ENCODE data around the gene MC1R.
"Not testable (repeated sequence)": the region's sequence is repeated elsewhere in the genome, so short reads cannot be mapped to it uniquely, and the experiment has no call there.

Gene MC1R

DNA sequence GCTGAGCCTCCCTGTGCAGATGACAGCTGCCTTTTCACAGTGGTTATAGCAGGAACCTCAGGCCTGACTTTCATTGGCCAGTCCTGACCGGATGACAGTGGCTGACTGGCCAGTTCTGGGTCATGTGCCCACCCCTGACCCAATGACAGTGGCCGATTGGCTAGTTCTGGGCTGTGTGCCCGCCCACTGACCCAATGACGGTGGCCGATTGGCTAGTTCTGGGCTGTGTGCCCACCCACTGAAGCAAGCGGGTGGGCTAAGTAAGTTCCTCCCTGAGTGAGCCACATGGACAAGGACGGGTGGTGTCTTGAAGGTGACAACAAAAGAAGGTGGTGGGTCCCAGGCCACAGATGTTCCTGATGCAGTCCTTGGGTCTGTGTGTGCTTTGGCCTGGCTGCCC, 39.4 kb downstream of the MC1R start:
- Histone ChIP-seq H3K27me3 (ENCODE audit: insufficient read depth, low read length) (no peaks in the 10 kb centered on the region), H3K27ac (ENCODE audit: low read length) (no peak overlapping the region), H3K9me3 (ENCODE audit: insufficient read depth, low read depth, low read length) (no peaks in the 10 kb centered on the region), H3K9ac (ENCODE audit: low read depth, low read length) (no peak overlapping the region), H3K36me3 (ENCODE audit: insufficient read depth, low read depth, low read length) (peaks cover 16% of the 10 kb centered on the region), H3K4me1 (ENCODE audit: insufficient read depth, low read length) (peaks cover 5% of the 10 kb centered on the region; the same call in 1 of the 2 replicates), H3K4me3 (ENCODE audit: low read length) (no peak overlapping the region)

DNA sequence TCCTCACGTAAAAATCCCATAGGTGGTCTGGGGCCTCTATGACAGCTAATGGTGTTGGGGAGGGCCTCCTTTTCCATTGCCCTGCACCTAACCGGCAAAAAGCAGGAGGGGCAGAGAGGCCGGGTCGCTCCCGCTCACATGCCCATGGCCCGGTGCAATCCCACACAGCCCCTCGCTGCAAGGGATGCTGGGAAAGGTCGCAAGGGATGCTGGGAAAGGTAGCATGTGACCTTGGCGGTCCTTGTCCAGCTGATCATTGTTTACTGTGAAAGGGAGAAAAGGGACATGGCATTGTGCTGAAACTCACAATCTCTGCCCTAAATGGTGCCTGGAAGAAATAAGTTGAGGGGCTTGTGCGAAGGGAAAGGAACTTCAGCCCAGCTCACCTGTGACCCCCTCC, 39.9 kb downstream of the MC1R start:
- Histone ChIP-seq H3K27ac (ENCODE audit: low read length) (no peak overlapping the region), H3K27me3 (ENCODE audit: insufficient read depth, low read length) (no peaks in the 10 kb centered on the region), H3K4me1 (ENCODE audit: insufficient read depth, low read length) (peaks cover 5% of the 10 kb centered on the region; the same call in 1 of the 2 replicates), H3K9me3 (ENCODE audit: insufficient read depth, low read depth, low read length) (no peaks in the 10 kb centered on the region), H3K4me3 (ENCODE audit: low read length) (no peak overlapping the region), H3K9ac (ENCODE audit: low read depth, low read length) (no peak overlapping the region), H3K36me3 (ENCODE audit: insufficient read depth, low read depth, low read length) (peaks cover 16% of the 10 kb centered on the region)

DNA sequence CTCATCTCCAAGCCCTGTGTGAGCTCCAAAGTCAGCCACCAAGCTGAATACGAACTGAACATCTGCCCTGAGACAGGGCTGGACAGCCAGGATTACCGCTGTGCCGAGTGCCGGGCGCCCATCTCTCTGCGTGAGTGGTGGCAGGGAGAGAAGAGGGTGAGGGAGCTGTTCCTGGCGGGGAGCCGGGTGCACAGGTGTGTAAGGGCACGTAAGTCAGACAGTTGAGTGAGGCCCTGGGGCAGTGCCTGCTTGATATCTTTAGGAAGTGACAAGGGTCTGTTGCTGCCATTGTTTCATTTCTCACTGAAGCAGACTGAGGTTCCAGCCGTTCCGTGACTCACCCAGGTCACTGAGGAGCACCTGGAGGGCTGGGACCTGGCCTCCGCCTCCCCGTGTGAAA, 42.3 kb downstream of the MC1R start:
- H3K9ac ChIP-seq (ENCODE audit: low read depth, low read length), result no peak overlapping the region

DNA sequence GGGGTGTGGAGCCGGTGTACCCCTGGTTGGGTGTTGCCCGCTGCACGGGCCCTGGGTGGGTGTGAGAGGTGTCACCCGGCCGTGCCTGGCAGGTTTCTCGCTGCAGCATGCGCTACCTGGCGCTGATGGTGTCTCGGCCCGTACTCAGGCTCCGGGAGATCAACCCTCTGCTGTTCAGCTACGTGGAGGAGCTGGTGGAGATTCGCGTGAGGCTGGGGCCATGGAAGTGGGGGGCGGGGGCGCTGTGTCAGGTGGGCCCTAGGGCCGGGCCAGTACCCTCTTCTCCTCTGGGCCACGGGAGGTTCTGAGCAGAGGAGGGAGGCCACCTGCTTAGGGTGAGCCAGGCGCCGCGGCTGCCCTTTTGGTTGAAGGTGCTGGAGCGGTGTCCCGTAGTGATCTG, 43.3 kb downstream of the MC1R start:
- Histone ChIP-seq H3K9me3 (ENCODE audit: insufficient read depth, low read depth, low read length) (no peaks in the 10 kb centered on the region), H3K4me1 (ENCODE audit: insufficient read depth, low read length) (no peaks in the 10 kb centered on the region), H3K27ac (ENCODE audit: low read length) (no peak overlapping the region), H3K27me3 (ENCODE audit: insufficient read depth, low read length) (no peaks in the 10 kb centered on the region), H3K9ac (ENCODE audit: low read depth, low read length) (no peak overlapping the region), H3K36me3 (ENCODE audit: insufficient read depth, low read depth, low read length) (peaks cover 12% of the 10 kb centered on the region), H3K4me3 (ENCODE audit: low read length) (no peak overlapping the region)

More for the DNA sequence above, 42.3 kb downstream of the MC1R start:
- H3K36me3 ChIP-seq (ENCODE audit: insufficient read depth, low read depth, low read length), result peaks cover 12% of the 10 kb centered on the region
- no peak overlapping the region for H3K4me3 ChIP-seq (ENCODE audit: low read length)
- H3K9me3 ChIP-seq (ENCODE audit: insufficient read depth, low read depth, low read length), result no peaks in the 10 kb centered on the region
- H3K27me3 ChIP-seq (ENCODE audit: insufficient read depth, low read length), result no peaks in the 10 kb centered on the region
- H3K27ac ChIP-seq (ENCODE audit: low read length), result no peak overlapping the region
- H3K4me1 ChIP-seq (ENCODE audit: insufficient read depth, low read length), result no peaks in the 10 kb centered on the region

DNA sequence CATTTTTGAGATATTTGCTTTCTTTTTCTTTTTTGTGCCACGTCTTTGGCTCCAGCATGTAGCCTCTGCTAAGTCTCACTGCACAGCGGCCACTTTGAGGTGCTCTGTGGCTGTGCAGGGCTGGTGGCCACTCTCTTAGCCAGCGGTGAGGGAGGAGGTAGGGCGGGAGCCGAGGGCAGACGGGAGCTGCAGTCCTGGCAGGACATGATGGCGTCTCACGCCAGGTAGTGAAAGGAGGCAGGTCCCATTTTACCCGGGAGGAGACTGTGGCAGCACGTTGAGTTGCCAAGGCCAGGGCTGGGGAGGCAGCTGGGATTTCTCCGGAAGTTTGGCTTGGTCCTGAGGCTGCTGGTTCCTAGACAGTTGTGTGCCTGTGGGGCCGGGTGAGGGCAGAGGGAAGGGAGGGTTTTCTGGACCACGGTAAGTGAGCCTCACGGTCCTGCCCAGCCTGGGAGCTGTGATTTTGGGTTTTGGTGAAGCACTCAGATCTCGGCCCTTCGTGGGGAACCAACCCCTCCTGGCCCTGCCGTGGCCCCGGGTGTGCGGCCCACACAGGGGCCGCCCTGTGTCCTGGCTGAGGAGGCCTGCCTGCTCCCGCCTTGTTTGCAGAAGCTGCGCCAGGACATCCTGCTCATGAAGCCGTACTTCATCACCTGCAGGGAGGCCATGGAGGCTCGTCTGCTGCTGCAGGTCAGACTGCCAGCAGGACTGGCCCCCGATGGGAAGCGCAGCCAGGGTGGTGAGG, 44.3 kb downstream of the MC1R start:
- H3K4me3 ChIP-seq (ENCODE audit: low read length), result no peak overlapping the region
- H3K36me3 ChIP-seq (ENCODE audit: insufficient read depth, low read depth, low read length), result peaks cover 10% of the 10 kb centered on the region; the same call in 1 of the 2 replicates
- H3K9ac ChIP-seq (ENCODE audit: low read depth, low read length), result no peak overlapping the region
- no peaks in the 10 kb centered on the region for H3K9me3 ChIP-seq (ENCODE audit: insufficient read depth, low read depth, low read length)
- H3K4me1 ChIP-seq (ENCODE audit: insufficient read depth, low read length), result no peaks in the 10 kb centered on the region
- no peak overlapping the region for H3K27ac ChIP-seq (ENCODE audit: low read length)
- no peaks in the 10 kb centered on the region for H3K27me3 ChIP-seq (ENCODE audit: insufficient read depth, low read length)

DNA sequence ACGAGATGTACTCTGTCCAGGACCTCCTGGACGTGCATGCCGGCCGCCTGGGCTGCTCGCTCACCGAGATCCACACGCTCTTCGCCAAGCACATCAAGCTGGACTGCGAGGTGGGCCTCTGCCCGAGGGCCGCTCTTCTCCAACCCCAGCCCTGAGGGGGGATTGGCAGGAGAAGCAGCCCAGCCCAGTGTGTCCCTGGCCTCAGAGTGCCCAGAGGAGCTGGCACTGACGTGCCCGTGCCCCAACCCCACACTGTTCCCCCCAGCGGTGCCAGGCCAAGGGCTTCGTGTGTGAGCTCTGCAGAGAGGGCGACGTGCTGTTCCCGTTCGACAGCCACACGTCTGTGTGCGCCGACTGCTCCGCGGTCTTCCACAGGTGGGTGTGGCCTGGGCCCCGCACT, 45.5 kb downstream of the MC1R start:
- peaks cover under 1% of the 10 kb centered on the region; the same call in 1 of the 2 replicates for H3K36me3 ChIP-seq (ENCODE audit: insufficient read depth, low read depth, low read length)
- H3K9ac ChIP-seq (ENCODE audit: low read depth, low read length), result no peak overlapping the region
- no peak overlapping the region for H3K27ac ChIP-seq (ENCODE audit: low read length)
- no peaks in the 10 kb centered on the region for H3K27me3 ChIP-seq (ENCODE audit: insufficient read depth, low read length)
- no peak overlapping the region for H3K4me3 ChIP-seq (ENCODE audit: low read length)
- no peaks in the 10 kb centered on the region for H3K4me1 ChIP-seq (ENCODE audit: insufficient read depth, low read length)
- H3K9me3 ChIP-seq (ENCODE audit: insufficient read depth, low read depth, low read length), result no peaks in the 10 kb centered on the region

DNA sequence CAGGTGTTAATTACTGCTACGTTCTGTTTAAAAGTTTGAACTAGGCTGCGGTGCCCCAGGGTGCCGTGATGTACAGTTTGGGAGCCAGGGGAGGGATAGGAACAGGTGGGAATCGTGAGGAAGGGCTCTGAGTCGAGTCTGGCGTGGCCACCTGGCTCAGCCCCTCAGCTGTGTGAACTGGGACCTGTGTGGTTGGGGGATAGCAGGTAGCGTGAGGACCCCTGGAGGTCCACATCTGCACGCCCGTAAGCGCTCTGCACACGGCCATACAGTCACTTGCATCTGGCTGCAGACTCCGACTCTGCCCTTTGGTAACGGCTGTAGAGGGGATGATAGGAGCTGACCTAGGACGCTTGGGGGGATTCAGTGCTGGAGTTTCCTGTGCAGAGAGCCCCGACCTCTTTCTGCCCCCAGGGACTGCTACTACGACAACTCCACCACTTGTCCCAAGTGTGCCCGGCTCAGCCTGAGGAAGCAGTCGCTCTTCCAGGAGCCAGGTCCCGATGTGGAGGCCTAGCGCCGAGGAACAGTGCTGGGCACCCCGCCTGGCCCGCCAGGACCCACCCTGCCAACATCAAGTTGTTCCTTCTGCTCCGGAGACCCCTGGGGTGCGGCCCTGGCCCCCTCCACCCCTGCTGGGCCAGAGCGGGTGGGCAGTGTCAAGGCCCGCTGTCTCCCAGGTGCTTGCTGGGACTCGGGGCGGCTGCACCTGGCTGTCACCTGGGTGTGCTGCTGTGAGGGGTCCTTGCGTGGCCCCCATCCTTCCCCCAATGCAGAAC, 47.0 kb downstream of the MC1R start:
- Histone ChIP-seq H3K27me3 (ENCODE audit: insufficient read depth, low read length) (no peaks in the 10 kb centered on the region), H3K4me3 (ENCODE audit: low read length) (no peak overlapping the region), H3K9ac (ENCODE audit: low read depth, low read length) (no peak overlapping the region), H3K9me3 (ENCODE audit: insufficient read depth, low read depth, low read length) (peaks cover 4% of the 10 kb centered on the region; the same call in 1 of the 2 replicates), H3K4me1 (ENCODE audit: insufficient read depth, low read length) (no peaks in the 10 kb centered on the region), H3K27ac (ENCODE audit: low read length) (no peak overlapping the region), H3K36me3 (ENCODE audit: insufficient read depth, low read depth, low read length) (no peaks in the 10 kb centered on the region; the same call in 1 of the 2 replicates)

DNA sequence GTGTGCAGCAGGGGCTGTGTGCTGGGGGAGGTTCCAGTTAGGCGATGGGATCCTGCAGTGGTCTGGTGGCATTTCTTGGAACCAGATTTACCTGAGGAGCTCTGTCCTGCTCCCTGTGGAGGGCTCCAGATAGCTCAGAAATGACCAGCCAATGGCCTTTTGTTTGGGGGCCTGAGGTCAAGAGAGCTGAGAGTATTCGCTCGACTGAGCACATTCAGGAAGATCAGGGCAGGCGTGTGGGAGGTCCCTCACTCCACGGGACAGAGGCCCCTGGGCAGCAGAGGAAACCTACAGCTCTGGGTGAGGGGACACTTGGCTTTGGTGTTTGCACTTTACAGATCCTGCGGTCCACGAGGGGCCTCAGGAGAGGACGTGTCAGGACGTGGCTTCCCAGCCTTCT, 48.1 kb downstream of the MC1R start:
- H3K9ac ChIP-seq (ENCODE audit: low read depth, low read length), result no peak overlapping the region
- H3K27me3 ChIP-seq (ENCODE audit: insufficient read depth, low read length), result peaks cover 8% of the 10 kb centered on the region; the same call in 1 of the 2 replicates
- H3K36me3 ChIP-seq (ENCODE audit: insufficient read depth, low read depth, low read length), result peaks cover 5% of the 10 kb centered on the region; the same call in 1 of the 2 replicates
- no peaks in the 10 kb centered on the region; the same call in 1 of the 2 replicates for H3K4me1 ChIP-seq (ENCODE audit: insufficient read depth, low read length)
- H3K4me3 ChIP-seq (ENCODE audit: low read length), result no peak overlapping the region
- peaks cover 14% of the 10 kb centered on the region for H3K9me3 ChIP-seq (ENCODE audit: insufficient read depth, low read depth, low read length)
- H3K27ac ChIP-seq (ENCODE audit: low read length), result no peak overlapping the region

DNA sequence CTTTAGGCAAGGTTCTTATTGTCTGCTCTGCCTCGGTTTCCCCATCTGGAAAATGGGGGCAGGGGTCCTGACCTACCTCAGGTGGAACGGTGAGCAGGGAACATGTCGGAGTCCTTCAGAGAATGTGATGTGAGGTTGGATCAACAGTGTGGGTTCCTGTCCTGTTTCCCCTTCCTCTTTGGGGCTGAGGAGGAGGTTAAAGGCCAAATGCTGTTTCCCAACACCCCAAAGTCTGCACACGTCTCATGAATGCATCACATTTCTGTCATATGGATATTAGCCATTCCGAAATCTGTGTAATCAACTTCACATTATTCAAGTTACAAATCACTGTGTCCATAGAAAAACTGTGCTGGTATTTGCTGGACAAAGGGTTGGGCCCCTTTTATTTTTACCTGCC, 48.8 kb downstream of the MC1R start:
- not testable (repeated sequence) for H3K9ac ChIP-seq (ENCODE audit: low read depth, low read length); H3K27ac ChIP-seq (ENCODE audit: low read length); H3K4me1 ChIP-seq (ENCODE audit: insufficient read depth, low read length); H3K36me3 ChIP-seq (ENCODE audit: insufficient read depth, low read depth, low read length); H3K4me3 ChIP-seq (ENCODE audit: low read length)
- Histone ChIP-seq H3K27me3 (ENCODE audit: insufficient read depth, low read length) (peaks cover 10% of the 10 kb centered on the region; the same call in 1 of the 2 replicates), H3K9me3 (ENCODE audit: insufficient read depth, low read depth, low read length) (peaks cover 15% of the 10 kb centered on the region)

DNA sequence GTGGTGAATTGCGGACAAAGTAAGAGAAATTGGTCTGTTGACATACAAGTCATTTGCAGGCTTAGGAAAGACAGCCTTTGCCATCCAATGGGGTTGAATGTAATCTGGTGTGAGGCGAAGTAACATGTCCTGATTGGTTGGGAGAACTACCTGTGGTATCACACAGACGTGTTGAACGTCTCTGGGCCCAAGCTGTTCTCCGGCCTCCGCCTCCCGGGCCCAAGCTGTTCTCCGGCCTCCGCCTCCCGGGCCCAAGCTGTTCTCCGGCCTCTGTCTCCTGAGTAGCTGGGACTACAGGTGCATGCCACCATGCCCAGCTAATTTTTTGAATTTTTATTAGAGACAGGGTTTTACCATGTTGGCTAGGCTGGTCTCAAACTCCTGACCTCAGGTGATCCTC, 49.4 kb downstream of the MC1R start:
- not testable (repeated sequence) for H3K4me3 ChIP-seq (ENCODE audit: low read length); H3K9ac ChIP-seq (ENCODE audit: low read depth, low read length); H3K4me1 ChIP-seq (ENCODE audit: insufficient read depth, low read length); H3K36me3 ChIP-seq (ENCODE audit: insufficient read depth, low read depth, low read length); H3K27ac ChIP-seq (ENCODE audit: low read length)
- peaks cover 10% of the 10 kb centered on the region; the same call in 1 of the 2 replicates for H3K27me3 ChIP-seq (ENCODE audit: insufficient read depth, low read length)
- peaks cover 15% of the 10 kb centered on the region for H3K9me3 ChIP-seq (ENCODE audit: insufficient read depth, low read depth, low read length)

DNA sequence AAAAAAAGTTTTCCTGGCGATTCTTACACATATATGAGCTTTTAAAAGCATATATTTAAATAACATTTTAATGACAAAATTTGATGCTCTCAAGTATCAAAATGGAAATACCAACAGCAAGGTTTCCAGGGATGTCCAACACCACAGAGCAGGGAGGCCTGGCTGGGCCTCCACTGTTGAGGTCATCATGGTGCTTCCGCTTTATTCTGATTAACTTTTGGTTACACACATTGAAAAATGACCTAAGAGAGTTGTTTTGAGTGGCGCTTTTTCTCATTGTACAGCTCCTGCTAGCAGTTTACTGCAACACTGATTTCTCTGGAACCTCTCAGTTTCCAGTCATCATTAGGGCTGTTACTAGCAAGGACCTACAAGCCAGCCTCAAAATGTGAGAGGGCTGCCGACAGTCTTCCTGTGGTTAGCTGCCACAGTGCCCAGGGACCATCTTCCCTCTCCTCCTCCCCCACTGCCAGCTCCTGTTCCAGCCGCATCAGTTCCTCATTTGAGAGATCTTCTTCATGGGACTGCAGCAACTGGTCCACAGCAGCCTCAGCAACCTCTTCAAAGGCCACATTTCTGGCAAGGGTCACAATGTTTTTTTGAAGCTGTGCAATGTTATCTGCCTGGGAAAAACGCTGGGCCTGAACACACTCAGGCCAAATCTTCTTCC, 51.2 kb downstream of the MC1R start:
- H3K27ac ChIP-seq (ENCODE audit: low read length), result no peak overlapping the region
- no peak overlapping the region for H3K9ac ChIP-seq (ENCODE audit: low read depth, low read length)
- peaks cover 5% of the 10 kb centered on the region; the same call in 1 of the 2 replicates for H3K36me3 ChIP-seq (ENCODE audit: insufficient read depth, low read depth, low read length)

More for the DNA sequence above, 51.2 kb downstream of the MC1R start:
- H3K27me3 ChIP-seq (ENCODE audit: insufficient read depth, low read length), result peaks cover 10% of the 10 kb centered on the region; the same call in 1 of the 2 replicates
- peaks cover 15% of the 10 kb centered on the region for H3K9me3 ChIP-seq (ENCODE audit: insufficient read depth, low read depth, low read length)
- H3K4me1 ChIP-seq (ENCODE audit: insufficient read depth, low read length), result no peaks in the 10 kb centered on the region; the same call in 1 of the 2 replicates
- no peak overlapping the region for H3K4me3 ChIP-seq (ENCODE audit: low read length)

Data from iPS-20b (cell line).